Right lobe of liver (tissue), 4 donors: ENCODE data around the gene ABHD12.

Experiments used
- CTCF ChIP-seq, 4 donors: fragments of 200-600 bp in 3 of 4; fragments of 450-650 bp in 1 of 4; IDR thresholded peaks; one replicate each; pipeline versions ENCODE4 v1.5.1 to v1.8.0; 2016 to 2022; ENCODE audit warnings: antibody characterized with exemption in 4 of 4, mild to moderate bottlenecking in 2 of 4
- POLR2A ChIP-seq: fragments of 450-650 bp; IDR thresholded peaks from one replicate; pipeline ENCODE4 v1.6.1; 2017; ENCODE audit warnings: antibody characterized with exemption, mild to moderate bottlenecking
- donor health status: DM: no; HTN: no; CAD: no.
- donor health status: DM: no; HTN: no; CAD: no.
- donor health status: DM: no; HTN: yes; CAD: no.

GRCh38 chr20:25344634-25345033 is 46.0 kb downstream of the ABHD12 start:
- TF ChIP-seq CTCF (IDR thresholded peaks at IDR 0.05) (no peak), POLR2A (no peak)
